CD4-positive, alpha-beta T cell treated with Interleukin-17A for 4 hours (primary cell): ENCODE data around the gene ICA1L.

Experiments
- DNase-seq: peaks from one replicate; pipeline ENCODE4 v3.0.0-alpha.2; 2020; ENCODE audit warnings: mixed read lengths

The ICA1L gene

DNA sequence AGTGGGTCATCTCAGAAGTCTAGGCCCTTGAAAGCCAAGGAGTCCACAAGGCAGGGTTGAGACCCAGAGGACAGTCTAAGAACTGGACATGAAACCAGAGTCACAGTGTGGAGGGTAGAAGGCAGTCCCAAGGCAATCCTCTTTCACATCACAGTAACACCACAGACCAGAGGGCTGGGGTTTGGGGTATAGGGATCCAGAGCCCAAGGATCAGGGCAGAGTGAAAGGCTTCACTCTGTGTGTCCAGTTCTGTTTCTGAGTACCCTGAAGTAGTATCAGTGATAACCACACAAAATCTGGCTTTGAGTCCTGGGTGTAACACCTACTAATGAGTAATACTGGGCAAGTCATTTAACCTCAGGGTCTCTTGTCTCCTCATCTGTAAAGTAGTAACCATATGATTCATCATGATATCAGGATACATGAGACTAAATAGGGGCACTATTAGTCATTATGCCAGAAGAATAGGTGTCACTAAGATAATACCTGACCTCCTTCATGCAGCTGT, 91.0 kb downstream of the ICA1L start:
- no peak for DNase-seq

GRCh38 chr2:202778217-202778616, 93.3 kb downstream of the ICA1L start:
- DNase-seq, result no peak

GRCh38 chr2:202774104-202774503, 97.5 kb downstream of the ICA1L start:
- no peak for DNase-seq

DNA sequence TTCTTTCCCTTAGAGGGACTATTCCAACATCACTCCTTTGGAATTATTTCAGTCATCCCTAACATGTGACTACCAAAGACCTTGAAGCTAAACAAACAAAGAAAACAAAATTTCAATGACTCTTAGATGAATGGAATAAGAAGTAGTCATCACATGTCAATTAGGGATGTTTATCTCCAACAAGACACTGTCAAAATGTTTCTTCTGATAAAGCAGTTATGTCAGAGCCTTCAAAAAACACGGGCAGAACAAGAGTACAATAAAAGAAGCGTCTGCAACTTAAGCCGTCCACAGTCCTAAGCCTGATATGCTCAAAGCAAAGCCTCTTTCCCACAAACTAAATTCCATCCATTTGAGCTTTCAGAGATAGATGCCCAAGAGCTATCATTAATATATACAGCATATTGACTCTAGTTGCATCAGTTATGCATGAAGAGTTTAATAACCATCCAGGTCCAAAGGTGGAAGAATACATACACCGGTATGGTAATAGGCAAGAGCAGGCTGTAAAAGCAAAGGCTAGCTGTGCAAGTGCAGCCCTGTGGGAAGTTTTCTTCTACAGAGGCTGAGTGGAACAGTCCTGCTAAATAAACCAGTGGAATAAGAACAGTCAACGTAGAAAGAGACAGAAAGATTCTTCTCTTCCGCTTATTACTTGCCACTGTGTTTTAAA, 98.1 kb downstream of the ICA1L start:
- no peak for DNase-seq

GRCh38 chr2:202771741-202772460, 99.7 kb downstream of the ICA1L start:
- no peak for DNase-seq

DNA sequence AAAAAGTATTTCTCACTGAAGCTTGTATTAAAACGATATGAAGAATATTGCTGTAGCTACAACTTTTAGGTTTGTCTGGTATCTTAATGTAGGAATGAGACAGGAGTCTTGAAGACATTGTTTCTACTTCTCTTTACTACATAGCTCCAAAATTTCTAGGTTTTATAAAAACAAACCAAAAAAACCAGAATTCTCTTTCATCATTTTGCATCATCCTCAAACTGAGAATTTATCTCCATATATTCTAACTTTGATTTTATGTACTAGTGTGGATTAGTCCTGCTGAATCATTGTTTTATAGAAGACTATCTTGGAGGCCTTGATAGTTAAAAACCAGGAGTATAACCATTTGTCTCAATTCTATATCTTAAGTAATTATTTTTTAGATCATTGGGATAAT, 100.2 kb downstream of the ICA1L start:
- no peak for DNase-seq

- no peak for DNase-seq
These were observed 102.4 kb downstream of the ICA1L start for GRCh38 chr2:202769201-202769600.

DNA sequence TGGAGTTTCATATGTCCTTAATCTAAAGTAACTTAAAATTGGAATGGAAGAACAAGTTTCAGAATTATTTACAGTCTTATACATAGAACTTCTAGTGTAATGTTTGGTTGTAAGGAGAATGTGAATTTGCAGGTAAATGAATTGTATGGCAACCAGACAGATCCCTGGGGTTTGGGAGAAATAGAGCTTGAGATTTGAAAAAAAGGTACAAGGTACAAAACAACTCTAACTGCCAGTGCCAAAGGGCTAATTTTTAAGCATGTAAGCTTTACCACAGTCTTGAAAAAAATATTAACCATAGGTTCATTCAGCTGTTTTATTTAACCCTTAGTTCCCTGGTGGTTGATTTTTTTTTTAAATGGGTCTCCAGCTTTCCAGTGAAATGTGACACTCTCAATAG, 103.3 kb downstream of the ICA1L start:
- DNase-seq, result no peak

DNA sequence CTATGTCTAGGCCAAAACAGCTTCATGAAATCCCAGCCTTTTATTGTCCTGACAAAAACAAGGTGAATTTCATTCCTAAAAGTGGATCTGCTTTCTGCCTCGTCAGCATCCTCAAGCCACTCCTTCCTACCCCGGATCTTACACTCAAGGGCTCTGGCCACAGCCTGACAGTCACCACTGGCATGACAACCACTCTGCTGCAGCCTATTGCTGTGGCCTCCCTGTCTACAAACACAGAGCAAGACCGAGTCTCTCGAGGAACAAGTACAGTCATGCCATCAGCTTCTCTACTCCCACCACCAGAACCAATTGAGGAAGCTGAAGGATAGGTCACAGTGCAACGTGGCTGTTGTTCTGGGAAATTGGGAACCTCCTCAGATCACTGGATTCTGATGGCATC, 106.1 kb downstream of the ICA1L start:
- no peak for DNase-seq

- no peak for DNase-seq
These were observed 106.6 kb downstream of the ICA1L start for GRCh38 chr2:202764991-202765390.

DNA sequence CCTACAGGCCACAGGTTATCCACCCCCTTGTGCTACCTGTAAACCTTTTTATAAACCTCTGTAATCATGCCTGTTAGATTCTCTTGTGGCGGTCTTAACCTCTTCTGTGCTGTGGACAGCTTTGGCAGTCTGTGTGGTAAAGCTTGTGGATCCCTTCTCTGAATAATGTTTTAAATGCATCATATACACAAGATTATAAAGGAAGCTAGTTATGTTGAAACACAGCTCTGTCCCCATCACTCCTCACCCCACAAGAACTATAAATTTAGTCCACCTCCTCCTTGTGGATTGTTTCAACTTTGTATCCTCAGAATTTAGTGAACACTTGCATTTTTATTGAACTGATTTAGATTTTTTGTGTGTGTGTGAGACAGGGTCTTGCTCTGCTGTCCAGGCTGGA, 107.7 kb downstream of the ICA1L start:
- DNase-seq, result no peak

GRCh38 chr2:202762556-202762955, 109.0 kb downstream of the ICA1L start:
- DNase-seq, result peak; percentile 19

GRCh38 chr2:202760848-202761247, 110.7 kb downstream of the ICA1L start:
- DNase-seq, result peak; percentile 12

DNA sequence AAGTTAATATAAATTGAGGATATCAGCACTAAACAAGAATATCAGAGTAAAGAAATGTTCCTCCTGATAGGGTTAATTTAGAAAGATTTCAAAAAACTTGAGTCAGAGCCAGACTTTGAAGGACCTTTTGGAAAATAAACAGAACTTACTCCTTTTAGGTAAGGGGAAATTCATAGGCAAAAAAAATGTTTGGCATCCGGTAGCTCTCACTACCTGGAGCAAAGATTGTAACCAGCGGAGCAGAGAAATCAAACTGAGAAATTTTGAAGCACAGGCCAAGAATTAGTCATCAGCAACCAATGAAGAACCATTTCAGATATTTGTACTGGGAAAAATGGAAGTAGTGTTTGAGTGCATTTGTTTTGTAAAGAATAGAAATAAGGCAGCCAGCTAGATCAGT, 113.0 kb downstream of the ICA1L start:
- DNase-seq, result no peak

DNA sequence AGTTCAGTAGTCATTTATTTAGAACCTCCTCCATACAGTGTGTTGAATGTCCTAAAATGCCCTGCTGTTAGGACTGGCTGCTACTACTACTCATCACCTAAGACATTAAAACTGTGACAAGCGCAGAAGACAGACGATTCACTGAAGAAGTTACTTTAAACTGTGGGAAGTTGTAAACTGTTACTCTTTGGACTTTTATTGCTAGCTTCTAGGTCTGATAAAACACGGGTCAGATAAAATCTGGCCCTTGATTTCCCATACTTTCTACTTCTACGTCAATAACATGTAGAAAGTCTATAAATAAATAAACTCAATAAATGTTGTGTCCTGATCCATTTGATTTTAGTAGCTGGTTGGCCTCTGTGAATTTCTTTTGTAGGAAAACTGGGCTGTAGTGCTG, 113.4 kb downstream of the ICA1L start:
- DNase-seq, result no peak

DNA sequence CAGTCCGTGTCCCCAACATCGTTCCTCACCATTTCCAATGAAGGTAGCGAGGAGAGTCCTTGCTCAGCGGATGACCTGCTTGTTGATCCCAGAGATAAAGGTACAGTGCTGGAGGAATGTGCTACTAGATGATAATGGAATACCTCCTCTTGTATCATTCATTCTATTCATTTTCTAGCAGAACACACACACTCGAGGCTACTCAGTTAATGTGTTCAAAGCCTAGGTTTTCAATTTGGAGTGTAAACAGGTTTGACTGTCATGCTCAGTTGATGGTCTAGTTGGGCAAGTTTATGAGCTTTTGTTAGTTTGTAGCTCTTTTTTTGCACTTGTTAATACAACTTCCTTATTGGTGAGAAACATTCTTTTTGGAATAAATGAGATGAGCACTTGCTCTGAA, 114.2 kb downstream of the ICA1L start:
- DNase-seq, result no peak

DNA sequence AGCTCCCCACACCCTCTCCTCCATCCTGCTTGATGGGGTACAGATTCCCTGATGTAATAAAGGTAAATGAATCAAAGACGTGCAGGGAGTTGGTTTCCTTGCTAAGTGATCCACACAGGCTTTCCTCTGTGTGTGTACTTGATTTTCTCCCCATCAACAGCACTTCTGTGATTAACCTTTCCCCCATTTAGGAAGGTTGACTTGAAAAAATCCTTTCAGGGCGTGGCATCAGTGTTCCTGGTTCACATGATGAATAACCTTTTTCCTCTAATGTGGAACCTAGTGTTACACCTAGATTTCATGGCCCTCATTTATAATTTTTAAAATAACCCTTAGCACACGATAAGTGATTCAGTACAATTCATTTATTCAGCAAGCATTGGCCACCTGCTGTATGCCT, 115.0 kb downstream of the ICA1L start:
- DNase-seq, result no peak

GRCh38 chr2:202754936-202755335, 116.6 kb downstream of the ICA1L start:
- DNase-seq, result no peak

DNA sequence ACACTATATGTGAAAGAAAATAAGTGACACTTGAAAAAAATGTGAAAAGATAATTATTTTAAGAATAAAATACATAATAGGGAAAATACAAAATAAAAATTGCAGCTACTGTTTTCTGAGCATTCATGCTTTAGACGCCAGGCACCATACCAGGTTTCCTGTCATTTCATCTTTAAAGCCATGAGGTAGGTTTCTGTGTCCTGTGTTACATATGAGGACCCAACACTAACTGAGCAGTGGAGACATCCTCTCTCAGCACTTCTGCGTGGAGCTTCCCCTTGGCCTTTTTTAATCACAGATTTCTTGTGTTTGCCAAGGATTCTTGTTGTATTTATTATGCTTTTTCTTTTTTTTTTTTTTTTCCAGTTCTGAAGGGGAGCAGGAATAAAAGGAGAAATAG, 119.5 kb downstream of the ICA1L start:
- DNase-seq, result peak; percentile 23

- no peak for DNase-seq
These were observed 120.7 kb downstream of the ICA1L start for GRCh38 chr2:202750763-202751427.

GRCh38 chr2:202749477-202749876, 122.1 kb downstream of the ICA1L start:
- DNase-seq, result no peak

DNA sequence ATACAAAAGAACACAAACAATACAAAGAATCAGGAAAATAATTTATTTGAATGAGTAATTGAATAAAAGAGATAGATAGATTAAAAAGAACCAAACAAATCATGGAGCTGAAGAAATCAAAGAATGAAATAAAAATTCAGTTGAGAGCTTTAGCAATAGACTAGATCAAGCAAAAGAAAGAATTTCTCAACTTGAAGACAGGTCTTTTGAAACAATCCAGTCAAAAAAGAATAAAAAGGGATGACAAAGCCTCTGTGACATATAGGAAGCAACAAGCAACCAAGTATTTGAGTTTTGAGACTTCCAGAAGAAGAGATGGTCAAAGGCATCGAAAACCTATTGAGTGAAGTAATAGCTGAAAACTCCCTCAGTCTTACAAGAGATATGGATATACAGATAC, 128.0 kb downstream of the ICA1L start:
- no peak for DNase-seq

GRCh38 chr2:202736826-202737225, 134.7 kb downstream of the ICA1L start:
- peak; percentile 13 for DNase-seq

DNA sequence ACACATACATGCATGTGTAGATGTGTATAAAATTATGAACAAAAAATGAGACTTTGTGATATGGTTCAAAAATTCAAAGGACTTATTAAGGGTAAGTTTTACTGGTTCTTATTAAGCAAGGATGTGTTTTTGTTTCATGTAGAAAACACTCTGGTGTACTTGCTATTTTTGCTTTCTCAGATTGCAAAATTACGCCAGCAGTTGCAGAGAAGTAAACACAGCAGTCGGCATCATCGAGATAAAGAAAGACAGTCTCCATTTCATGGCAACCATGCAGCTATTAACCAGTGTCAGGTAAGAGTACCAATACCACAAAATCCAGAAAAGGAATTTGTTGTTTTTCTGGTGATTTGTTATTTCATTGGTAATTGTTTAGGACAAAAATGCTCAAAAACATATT, 145.5 kb downstream of the ICA1L start:
- DNase-seq, result no peak
